ENCODE data around the gene PIK3CA. TPM values are rescaled to one million over a fixed set of nuclear protein-coding genes. Genes with fewer than 3 reads are reported as not detected.

The PIK3CA gene
- total and polyA plus RNA-seq, 10 donors, result 4.9 to 40.2 (median 30.9) TPM

Small RNA genes lying within 50 kb of the gene (small RNA-seq; reads per million reads assigned to genes)
- 0 reads per million in 4 donors for gene RF00402

Other genes starting within 250 kb of the PIK3CA start
- gene ZMAT3, start 76.5 kb upstream of the PIK3CA start, total RNA-seq, result 10 to 100 TPM; 15.4 to 29.7 (median 20.3) TPM
- 1 to 10 TPM; 2.1 to 3.5 (median 3.0) TPM for gene ZMAT3, start 76.5 kb upstream of the PIK3CA start, polyA plus RNA-seq
- 10 to 100 TPM in 1 of 7 donors, 1 to 10 TPM in 6; 4.6 to 10.5 (median 6.7) TPM for gene KCNMB3, start 102.8 kb downstream of the PIK3CA start, total RNA-seq
- 1 to 10 TPM; 4.5 to 7.3 (median 7.2) TPM for gene KCNMB3, start 102.8 kb downstream of the PIK3CA start, polyA plus RNA-seq
- 10 to 100 TPM; 28.8 to 68.2 (median 44.0) TPM for gene ZNF639, start 174.7 kb downstream of the PIK3CA start, total RNA-seq
- 10 to 100 TPM; 18.6 to 24.1 (median 19.7) TPM for gene ZNF639, start 174.7 kb downstream of the PIK3CA start, polyA plus RNA-seq
- 10 to 100 TPM; 43.7 to 74.4 (median 64.1) TPM for gene MFN1, start 199.4 kb downstream of the PIK3CA start, total RNA-seq
- gene MFN1, start 199.4 kb downstream of the PIK3CA start, polyA plus RNA-seq, result 10 to 100 TPM; 19.0 to 26.1 (median 24.1) TPM

All from spleen (tissue), 11 donors.